Stimulated activated CD8-positive, alpha-beta memory T cell treated with anti-CD3 and anti-CD28 coated beads, Interleukin-7, amount 100 ng/mL, for 24 hours (primary cell): ENCODE measurements around the gene NRIP1.
"Not testable (repeated sequence)": the region's sequence is repeated elsewhere in the genome, so short reads cannot be mapped to it uniquely, and the experiment has no call there.

Source experiments
- DNase-seq: peaks from one replicate; pipeline ENCODE4 v3.0.0-alpha.2; 2020; ENCODE audit warnings: low read depth

The NRIP1 gene

DNA sequence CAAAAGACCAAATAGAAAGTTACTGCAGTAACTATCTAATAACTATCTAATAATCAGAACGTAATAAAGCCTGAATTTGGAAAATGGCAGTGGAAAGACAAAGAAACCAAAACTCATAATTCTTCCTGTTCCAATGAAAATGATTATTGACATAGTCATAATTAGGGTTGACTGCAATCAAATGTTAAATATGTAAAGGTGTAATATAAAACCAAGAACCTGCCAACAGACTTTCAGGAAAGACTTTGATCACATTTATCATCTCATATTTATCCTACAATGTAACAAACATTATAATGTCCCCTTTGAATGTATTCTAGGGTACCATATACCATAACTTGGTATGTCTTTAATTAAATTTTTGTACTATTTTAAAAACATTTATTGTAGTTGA lies 26.9 kb downstream of the NRIP1 start:
- DNase-seq: no peak

DNA sequence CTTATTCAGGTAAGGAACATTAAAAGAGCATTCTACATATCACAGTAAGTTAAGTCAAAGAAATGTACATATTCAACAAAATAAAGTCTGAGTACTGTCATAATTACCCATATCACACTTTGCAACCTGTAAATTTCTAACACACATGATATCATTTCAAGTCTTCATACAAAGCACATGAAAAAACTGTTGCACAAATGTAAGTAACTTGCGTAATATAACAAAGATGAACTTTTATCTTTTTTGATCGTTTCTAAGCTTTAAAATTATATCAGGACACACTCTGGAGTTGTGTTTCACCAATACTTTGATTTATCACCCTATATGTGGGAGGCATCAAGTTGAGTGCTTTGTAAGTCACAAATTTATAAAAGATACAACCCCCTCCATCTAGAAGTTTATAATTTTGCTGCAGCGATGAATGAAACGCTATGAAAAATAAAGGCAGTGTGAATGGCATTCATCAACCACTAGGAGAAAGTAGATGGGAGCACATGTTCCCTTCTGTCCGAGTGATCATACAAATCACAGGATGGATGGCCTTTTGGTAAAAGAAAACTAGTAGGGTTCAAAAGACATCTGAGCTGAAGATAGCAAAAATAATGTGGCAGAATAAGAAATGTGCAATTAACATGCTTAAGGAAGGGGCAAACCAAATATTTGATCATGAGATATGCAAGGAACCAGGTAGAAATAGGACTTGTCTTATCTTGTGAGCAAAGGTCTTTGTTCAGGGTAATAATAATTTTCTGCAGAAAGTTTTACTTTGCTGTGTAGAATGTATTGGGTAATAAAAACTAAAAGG lies 27.5 kb downstream of the NRIP1 start:
- DNase-seq: no peak

DNA sequence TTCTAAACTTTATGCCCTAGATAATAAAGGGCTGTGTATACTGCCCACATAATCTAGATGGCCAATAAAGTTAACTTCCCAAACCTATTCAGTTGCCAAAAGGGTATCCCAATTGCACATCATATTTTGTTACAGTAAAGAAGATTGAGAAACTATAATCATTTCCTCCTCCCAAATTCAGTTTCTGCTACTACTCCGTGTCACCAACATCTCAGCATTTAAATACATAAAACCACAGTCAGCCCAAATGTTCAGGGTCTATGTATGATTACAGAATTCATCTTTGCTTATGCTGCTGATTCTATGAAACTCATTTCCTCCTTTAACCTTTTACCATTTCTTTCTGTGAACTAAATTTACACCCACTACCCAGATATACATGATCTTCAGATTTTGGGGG lies 28.6 kb downstream of the NRIP1 start:
- DNase-seq: no peak

DNA sequence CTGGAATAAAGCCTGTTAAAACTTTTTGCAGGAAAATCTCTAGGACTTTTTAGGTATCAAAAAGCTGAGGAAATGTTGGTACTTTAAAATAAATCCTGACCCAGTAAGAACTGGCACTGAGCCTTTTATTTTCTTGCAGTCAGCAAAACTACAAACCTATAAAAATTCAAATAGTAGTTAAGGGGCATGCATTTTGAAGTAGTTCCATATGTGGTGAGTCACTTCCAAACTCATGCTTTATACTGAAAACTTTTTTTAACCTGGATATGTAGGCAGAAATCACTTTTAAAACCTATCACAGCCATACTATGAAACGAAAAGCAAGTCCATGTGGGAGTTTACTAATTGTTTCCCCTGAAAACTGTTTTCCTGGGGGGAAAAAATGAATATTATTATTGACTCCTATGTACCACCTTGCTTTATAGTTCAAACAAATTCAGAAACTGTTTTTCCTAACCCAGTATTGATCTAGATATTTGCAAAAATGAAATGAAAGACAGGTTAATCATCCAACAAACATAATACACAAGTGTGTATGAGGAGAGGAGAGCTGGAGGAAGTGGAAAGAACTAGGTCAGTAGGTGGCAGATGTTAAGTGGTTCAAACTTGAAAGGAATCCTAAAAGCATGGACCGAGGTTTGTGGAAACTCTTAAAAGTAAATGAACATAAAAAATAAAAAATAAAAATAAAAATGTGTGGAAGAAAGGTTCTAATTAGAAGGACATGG lies 30.5 kb downstream of the NRIP1 start:
- no peak for DNase-seq

DNA sequence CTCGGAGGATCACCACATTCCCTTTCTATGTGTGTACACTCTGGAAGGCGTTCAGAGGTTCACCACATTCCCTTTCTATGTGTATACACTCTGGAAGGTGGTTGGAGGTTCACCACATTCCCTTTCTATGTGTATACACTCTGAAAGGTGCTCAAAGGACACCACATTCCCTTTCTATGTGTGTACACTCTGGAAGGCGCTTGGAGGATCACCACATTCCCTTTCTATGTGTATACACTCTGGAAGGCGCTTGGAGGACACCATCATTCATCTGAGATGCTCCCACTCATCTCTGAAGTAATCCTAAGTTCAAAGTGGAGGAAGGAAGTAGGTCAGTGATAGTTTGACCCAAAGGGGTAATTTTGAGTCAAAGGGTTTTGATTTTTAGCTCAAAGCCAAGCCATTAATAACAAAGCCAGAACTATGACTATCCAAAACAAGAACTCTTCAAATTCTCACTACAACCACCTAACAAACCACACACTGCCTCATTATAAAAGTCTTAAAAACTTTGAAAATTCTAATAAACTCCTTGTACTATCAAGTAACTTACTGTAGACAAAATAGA lies 32.9 kb downstream of the NRIP1 start:
- DNase-seq: no peak

DNA sequence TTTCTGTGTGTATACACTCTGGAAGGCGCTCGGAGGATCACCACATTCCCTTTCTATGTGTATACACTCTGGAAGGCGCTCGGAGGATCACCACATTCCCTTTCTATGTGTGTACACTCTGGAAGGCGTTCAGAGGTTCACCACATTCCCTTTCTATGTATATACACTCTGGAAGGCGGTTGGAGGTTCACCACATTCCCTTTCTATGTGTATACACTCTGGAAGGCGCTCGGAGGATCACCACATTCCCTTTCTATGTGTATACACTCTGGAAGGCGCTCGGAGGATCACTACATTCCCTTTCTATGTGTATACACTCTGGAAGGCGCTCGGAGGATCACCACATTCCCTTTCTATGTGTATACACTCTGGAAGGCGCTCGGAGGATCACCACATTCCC lies 33.4 kb downstream of the NRIP1 start:
- not testable (repeated sequence) for DNase-seq

DNA sequence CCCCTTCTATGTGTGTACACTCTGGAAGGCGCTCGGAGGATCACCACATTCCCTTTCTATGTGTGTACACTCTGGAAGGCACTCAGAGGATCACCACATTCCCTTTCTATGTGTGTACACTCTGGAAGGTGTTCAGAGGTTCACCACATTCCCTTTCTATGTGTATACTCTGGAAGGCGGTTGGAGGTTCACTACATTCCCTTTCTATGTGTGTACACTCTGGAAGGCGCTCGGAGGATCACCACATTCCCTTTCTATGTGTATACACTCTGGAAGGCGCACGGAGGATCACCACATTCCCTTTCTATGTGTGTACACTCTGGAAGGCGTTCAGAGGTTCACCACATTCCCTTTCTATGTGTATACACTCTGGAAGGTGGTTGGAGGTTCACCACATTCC lies 33.9 kb downstream of the NRIP1 start:
- not testable (repeated sequence) for DNase-seq

DNA sequence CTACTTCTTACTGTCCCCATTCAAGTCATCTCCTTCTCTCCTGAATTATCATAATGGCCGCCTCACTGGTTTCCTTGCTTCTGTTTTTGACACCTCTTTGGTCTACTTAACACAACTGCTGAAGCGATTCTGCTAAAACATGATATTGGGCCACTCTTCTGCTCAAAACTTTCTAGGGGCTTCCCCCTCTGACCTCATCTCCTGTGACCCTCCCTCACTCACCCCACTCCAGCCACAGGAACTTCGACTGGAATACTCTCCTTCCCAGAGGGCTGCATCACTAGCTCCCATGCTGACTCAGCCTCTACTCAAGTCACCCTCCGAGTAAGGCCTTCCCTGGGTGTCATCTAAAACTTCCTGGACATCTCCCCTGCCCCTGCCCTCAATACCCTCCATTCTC lies 35.7 kb downstream of the NRIP1 start:
- DNase-seq: no peak

DNA sequence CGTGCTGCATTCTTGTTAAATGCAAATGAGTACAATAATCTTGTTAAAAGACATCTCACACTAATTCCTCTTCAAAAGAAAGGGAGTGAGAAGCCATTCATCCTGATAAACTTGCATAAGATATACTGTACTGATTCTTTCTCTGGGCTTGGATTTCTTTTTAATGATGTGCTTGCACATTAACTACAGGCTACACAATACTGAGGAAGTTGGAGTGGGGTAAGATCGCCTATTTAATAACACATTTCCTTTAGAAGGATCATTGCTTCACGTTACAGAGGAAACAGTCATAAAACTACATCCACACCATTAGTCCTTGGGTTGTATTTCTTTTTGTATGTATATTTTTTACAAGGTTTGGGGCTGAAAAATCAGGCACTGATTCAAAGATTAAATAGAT lies 36.6 kb downstream of the NRIP1 start:
- no peak for DNase-seq

DNA sequence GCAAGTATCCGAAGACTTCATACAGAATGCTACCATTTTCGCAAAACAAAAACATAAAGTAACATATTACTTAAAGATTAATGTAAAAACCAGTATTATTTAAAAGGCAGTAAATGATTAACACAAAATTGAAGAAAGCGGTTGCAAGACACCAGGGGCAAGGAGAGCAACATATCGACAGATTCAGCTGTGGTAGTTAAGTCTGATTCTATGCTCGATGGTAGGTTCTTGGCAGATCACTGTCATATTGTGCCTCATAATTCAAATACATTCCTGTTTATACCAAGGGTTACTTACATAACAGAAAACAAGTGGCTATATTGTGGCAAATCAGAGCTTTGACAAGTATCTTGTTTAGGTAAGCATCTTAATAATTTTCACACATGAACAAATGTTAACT lies 37.7 kb downstream of the NRIP1 start:
- DNase-seq: no peak

DNA sequence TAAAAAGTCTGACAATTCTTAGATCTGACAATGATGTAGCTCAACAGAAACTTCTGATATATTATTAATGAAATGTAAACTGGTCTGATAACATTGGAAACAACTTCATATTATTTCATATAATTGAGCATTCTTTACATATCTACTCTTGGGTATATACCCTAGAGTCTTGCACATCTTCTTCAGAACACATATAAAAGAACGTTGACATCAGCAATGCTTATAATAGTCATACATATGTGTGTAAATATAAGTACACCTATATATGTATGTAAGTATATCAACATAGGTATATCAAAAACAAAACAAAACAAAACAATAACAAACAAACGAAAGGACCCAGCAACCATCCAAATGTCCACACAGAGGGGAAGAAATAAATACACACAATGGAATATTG lies 38.4 kb downstream of the NRIP1 start:
- no peak for DNase-seq

DNA sequence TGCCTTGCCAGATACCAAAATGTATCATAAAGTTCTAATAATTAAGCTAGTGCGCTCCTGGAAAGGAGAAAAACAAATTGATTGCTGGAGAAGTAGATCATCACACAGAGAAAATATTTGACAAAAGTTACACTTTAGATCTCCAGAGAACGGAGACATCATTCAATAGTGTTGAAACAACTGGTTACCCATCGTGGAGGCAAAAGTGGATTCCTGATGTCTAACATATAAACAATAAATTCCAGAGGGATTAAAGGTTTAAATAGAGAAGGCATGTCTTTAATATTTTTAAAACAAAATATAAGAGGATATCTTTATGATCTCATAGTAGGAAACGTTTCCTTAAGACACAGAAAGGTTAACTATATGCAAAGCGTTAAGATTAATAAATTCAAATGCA lies 41.0 kb downstream of the NRIP1 start:
- DNase-seq: no peak

DNA sequence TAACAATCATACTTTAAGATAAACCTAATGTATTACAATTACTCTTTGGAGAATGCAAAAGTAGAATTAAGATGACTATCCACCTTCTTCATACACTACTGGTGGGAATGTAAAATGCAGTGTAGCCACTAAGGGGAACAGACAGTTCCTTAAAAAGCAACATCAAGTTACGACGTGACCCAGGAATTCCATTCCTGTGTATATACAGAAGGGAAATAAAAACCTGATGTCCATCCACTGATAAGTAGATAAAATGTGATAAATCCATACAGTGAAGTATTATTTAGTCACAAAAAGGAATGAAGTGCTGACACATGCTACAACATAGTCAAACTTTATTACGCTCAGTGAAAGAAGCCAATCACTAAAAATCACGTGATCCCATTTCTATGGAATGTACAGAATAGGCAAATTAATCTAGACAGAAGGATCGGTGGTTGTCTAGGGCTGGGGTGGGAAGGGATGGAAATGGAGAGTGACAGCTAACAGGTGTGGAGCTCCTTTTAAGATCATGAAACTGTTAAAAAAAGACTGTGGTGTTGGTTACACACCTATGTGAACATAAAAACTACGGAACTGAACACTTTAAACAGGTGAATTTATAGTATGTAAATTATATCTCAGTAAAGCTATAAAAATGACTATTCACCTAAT lies 42.1 kb downstream of the NRIP1 start:
- DNase-seq: no peak

DNA sequence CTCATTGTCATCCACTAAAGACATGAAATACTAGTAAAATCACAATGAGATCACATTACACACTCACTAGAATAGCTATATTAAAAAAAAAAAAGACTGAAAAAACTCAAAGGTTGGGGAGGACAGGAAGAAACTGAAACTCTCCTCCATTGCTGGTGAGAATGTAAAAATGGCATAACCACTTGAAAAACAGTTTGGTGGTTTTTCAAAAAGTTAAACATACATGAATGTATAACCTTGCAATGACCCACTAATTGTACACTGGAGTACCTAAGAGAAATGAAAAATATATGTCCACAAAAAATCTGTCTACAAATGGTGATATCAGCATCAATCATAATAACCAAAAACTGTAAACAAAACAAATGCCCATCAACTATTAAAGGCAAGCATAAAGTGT lies 44.0 kb downstream of the NRIP1 start:
- DNase-seq: no peak

DNA sequence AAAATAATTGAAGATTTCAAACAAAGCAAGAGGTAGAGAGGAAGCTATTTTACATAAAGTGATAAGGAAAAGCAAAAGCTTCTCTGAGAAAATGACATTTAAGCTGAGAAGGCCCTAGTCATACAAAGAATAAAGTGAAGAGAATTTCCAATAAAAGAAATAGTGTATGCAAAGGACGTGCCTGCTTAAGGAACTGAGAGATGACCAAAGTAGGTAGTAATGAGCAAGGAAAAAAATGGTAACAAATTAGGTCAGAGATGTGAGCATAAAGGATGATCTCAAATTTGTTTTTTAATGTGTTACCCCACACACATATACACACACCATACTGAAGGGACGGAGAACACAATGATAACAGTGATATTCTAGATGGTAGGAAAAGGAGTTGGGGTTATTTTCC lies 46.4 kb downstream of the NRIP1 start:
- DNase-seq: no peak

DNA sequence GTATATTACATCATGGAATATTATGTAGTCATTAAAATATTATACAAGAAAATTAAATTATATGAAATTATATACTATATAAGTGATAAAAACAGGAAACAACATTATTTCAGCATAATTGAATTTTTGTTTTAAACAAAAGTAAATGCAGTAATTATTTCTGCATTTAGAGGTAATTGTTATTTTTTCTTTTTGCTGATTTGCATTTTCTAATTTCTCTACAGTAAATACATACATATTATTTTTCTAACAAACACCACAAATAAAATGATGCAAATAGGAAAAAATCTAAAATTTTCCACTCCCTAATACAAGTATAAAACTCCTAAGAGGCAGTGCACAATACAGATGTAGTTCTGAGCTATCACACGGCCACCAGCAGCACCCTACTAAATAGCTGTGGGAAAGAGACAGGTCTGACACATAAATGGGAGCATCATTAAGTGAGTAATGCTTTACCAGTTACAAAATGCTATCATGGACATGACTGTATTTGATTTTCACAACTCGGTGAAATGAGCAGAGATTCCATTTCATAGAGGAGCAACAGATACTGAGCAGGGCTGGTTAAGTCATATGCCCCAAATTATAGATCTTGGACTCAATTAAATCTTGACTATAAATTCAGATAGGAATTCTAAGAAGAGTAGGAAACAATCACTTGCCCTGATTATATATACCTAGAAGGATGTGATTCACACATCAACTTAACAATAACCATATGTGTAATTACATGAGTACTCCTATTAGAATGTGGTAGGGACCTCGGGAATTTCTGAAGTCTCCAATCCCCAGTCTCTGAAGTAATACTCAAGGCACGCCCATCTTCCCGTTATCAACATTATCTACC lies 49.0 kb downstream of the NRIP1 start:
- no peak for DNase-seq

DNA sequence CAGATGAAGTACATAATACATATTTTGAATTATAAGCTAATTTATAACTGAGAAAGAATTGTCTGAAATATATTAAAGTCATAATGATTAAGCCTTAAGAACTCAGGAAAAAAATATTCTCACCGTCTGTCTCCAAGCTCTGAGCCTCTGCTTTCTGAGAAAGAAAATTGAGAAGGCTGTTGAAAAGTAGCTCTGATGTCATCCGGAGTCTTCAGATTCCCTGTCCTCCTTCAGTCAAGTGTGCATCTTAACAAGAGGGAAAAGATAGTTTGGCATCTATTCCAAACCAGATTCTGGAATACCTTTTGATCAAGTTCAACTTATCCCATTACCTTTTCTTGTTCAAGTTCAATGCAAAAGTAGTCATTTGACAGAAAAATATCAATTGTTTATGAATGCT lies 50.6 kb downstream of the NRIP1 start:
- DNase-seq: no peak

DNA sequence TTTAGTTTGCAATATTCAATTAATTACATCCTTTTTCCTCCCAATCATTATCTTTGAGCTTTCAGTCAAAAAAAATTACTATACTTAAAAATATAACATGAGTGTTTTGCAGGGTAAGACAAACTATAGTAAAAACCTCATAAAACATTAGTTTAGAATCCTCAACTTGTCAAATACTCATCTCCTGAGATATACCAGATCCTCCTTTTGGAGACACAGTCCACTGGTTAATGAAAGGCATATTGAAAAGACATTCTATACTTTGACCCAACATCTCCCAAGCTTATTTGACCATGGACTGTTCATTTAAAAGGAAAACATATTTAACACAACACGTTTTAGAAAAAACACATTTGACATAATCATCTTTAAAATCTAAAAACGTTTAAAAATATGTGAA lies 52.8 kb downstream of the NRIP1 start:
- DNase-seq: no peak

DNA sequence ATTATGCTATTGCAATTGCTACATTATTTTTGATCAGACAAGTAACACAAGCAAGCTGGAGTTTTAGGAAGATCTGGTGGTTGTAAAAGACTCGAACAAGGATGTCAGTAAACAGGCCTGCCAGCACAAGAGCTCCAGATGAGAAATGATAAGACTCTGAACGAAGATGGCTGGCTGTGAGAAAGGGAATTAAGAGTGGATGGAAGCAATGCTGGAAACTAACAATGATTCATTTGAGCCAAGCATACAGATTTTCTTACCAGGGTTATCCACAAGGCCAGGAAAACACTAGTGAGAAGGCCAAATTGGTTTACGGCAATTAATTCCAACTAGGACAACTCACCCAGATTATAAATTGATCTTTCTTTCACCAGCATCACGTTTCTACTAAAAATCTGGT lies 54.2 kb downstream of the NRIP1 start:
- no peak for DNase-seq

DNA sequence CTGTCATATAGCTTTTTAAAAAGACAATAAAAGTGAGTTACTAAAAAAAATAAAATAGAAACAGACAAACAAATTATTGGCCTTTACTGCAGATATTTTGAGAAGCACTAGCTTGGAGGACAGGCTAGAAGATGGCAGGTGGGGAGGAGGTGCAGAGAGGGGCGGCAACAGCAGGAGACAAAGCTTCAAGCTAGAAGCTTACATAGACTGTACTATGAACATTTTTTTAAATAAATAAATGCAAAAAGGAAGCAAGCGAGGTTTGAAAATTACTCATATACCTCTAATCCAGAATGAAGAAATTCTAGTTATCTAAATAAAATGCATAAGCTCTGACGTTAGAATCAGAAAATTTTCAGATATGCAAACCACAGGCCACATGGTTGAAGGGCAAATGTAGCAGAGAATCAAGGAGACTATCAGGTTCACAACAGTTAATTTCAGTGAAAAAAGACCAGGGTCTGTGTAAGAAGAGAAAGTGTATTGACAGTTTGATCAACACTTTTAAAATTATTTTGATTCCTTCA lies 54.9 kb downstream of the NRIP1 start:
- no peak for DNase-seq

DNA sequence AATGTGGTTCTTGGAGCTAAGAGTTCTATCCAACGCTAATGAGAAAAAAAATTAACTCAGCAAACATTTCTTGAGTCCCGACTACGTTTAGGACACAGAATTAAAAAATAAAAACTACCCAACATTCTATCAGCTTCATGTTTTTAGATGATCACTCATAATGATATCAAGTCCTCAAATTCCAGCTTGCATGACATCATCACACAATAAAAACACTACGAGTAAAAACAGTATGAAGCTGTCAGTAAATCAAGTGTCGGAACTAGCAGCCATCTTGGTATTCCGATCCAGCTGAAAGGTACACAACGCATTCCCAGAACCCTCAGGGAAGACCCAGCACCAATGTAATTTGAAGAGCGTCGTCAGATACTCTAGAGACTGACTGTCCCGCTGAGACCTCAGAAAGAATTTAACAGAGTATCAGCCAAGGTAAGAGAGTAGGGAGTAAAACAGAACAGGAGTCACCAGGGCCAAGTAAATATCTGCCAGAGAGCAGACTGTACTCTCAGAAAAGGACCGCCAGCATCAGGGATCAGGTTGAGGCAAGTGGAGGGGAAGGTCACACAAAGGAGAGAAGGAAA lies 57.0 kb downstream of the NRIP1 start:
- DNase-seq: no peak
